ENCODE measurements around the gene CYTH3. TPM values are rescaled to one million over a fixed set of nuclear protein-coding genes. Genes with fewer than 3 reads are reported as not detected.

CYTH3 gene
- total and polyA plus RNA-seq, 2 of the 4 experiments (the other 2 are of a cell fraction): 14.2 to 34.8 TPM

DNA sequence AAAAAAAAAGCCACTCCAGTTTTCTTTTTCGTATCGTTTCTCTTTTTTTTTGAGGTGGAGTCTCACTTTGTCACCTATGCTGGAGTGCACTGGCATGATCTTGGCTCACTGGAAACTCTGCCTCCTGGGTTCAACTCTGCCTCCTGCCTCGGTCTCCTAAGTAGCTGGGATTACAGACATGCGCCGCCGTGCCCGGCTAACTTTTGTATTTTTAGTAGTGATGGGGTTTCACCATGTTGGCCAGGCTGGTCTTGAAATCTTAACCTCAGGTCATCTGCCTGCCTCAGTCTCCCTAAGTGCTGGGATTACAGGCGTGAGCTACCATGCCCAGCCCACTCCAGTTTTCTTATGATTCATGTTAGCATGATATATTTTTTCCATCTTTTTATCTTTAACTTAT lies 148.6 kb downstream of the CYTH3 start:
- Histone ChIP-seq H3K79me1 (ENCODE audit: low read depth in 1 of 2, low read length in 2 of 2) (peaks cover 21 to 53% of the 10 kb centered on the region in 2 experiments), H2AK5ac (ENCODE audit: low read depth, low read length) (no peak overlapping the region), H3K27me3 (ENCODE audit: control insufficient read depth, insufficient read depth, low read length) (no peaks in the 10 kb centered on the region), H3K4ac (ENCODE audit: low read depth, low read length) (no peak overlapping the region), H3K9ac (ENCODE audit: low read depth, low read length) (no peak overlapping the region), H3K23ac (ENCODE audit: low read depth, low read length) (no peak overlapping the region), H2BK5ac (ENCODE audit: low read depth, low read length, poor library complexity, severe bottlenecking) (no peak overlapping the region), H3K36me3 (ENCODE audit: control insufficient read depth, insufficient read depth, low read length) (peaks cover 34% of the 10 kb centered on the region), H4K91ac (ENCODE audit: insufficient read depth, low read depth, low read length) (no peak overlapping the region), H3K14ac (replicated peaks; ENCODE audit: low read depth, low read length) (no peak overlapping the region), H3K4me3 (ENCODE audit: insufficient read depth, low read depth, low read length) (no peak overlapping the region), H2BK20ac (ENCODE audit: low read depth, low read length) (no peak overlapping the region), H4K8ac (ENCODE audit: low read depth in 2 of 2, low read length in 2 of 2) (no peak overlapping the region), H2BK15ac (ENCODE audit: low read depth, low read length) (no peak overlapping the region), H4K5ac (ENCODE audit: low read depth, low read length) (no peak overlapping the region), H2AFZ (replicated peaks; ENCODE audit: low read length, poor library complexity) (no peak overlapping the region), H3K56ac (ENCODE audit: extremely low read depth, insufficient read depth, low read length) (no peak overlapping the region), H3K27ac (ENCODE audit: insufficient read depth, low read length) (no peak overlapping the region), H2BK120ac (ENCODE audit: low read depth, low read length) (no peak overlapping the region), H3K9me3 (ENCODE audit: control insufficient read depth, insufficient read depth, low read length) (peaks cover 9% of the 10 kb centered on the region), H3K4me1 (ENCODE audit: control insufficient read depth, insufficient read depth, low read length) (no peaks in the 10 kb centered on the region), H3K9me1 (ENCODE audit: insufficient read depth, low read length) (peaks cover 2% of the 10 kb centered on the region; the same call in 1 of the 2 replicates), H3K18ac (ENCODE audit: low read depth, low read length) (no peak overlapping the region), H4K20me1 (ENCODE audit: insufficient read depth, low read length) (peaks cover 7% of the 10 kb centered on the region; the same call in 1 of the 2 replicates), H2AK9ac (replicated peaks; ENCODE audit: low read depth, low read length, poor library complexity) (no peak overlapping the region), H3K4me2 (ENCODE audit: low read depth, low read length) (no peak overlapping the region)
- in situ Hi-C loops (cut with MboI; ENCODE audit: low sequenced_read_pairs): no loop called here
- BruUV-seq (replicated peaks): no TSS peak
- ChIA-PET CTCF (interaction anchor here (0.7 kb wide), 1 partner anchor 11 kb away, joined by 3 read pairs; no protein-coding TSS in a partner anchor), POLR2A (ENCODE audit: unreplicated experiment) (no interaction called here)
- WGBS, 2 experiments (ENCODE audit: extremely low coverage in 2 of 2, insufficient read length in 1 of 2): no CpG with 5 or more reads among the region's 8 CpGs
- intact Hi-C loops (cut with micrococcal nuclease): no loop called here
- dilution Hi-C loops (cut with HindIII; ENCODE audit: low sequenced_read_pairs, unreplicated experiment): no loop called here
- no peak for ATAC-seq (ENCODE audit: low read depth)
- no peak for TF ChIP-seq CHD1 (IDR thresholded peaks at IDR 0.05; ENCODE audit: low read depth, low read length)
- no peak for TF ChIP-seq FOS (IDR thresholded peaks at IDR 0.05; ENCODE audit: low read depth, low read length)
- TF ChIP-seq RFX5 (IDR thresholded peaks at IDR 0.05; ENCODE audit: low read depth, low read length): no peak
- TF ChIP-seq MAZ (IDR thresholded peaks at IDR 0.05; ENCODE audit: borderline replicate concordance, low read depth, low read length): no peak
- TF ChIP-seq CEBPB (IDR thresholded peaks at IDR 0.05; ENCODE audit: low read depth, low read length): no peak
- TF ChIP-seq RCOR1 (IDR thresholded peaks at IDR 0.05; ENCODE audit: insufficient replicate concordance, low read length): no peak
- no peak for TF ChIP-seq MAFK (IDR thresholded peaks at IDR 0.05; ENCODE audit: low read depth, low read length)
- TF ChIP-seq NFE2L2 (IDR thresholded peaks at IDR 0.05; ENCODE audit: low read depth, low read length): no peak
- no peak for TF ChIP-seq RAD21 (IDR thresholded peaks at IDR 0.05; ENCODE audit: low read length)
- TF ChIP-seq, protein P1, sequence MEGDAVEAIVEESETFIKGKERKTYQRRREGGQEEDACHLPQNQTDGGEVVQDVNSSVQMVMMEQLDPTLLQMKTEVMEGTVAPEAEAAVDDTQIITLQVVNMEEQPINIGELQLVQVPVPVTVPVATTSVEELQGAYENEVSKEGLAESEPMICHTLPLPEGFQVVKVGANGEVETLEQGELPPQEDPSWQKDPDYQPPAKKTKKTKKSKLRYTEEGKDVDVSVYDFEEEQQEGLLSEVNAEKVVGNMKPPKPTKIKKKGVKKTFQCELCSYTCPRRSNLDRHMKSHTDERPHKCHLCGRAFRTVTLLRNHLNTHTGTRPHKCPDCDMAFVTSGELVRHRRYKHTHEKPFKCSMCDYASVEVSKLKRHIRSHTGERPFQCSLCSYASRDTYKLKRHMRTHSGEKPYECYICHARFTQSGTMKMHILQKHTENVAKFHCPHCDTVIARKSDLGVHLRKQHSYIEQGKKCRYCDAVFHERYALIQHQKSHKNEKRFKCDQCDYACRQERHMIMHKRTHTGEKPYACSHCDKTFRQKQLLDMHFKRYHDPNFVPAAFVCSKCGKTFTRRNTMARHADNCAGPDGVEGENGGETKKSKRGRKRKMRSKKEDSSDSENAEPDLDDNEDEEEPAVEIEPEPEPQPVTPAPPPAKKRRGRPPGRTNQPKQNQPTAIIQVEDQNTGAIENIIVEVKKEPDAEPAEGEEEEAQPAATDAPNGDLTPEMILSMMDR (conservative IDR thresholded peaks at IDR 0.05; ENCODE audit: low read depth, low read length): no peak
- no peak for TF ChIP-seq SMC3 (IDR thresholded peaks at IDR 0.05; ENCODE audit: low read depth, low read length)
- no peak for TF ChIP-seq MXI1 (IDR thresholded peaks at IDR 0.05; ENCODE audit: borderline replicate concordance, low read depth, low read length)
- DNase-seq: no peak
